Measurements from ENCODE around the gene SETDB2. TPM values are rescaled to one million over a fixed set of nuclear protein-coding genes. Genes with fewer than 3 reads are reported as not detected.

Gene SETDB2
- total RNA-seq, 1 experiment from 2014 or later: 5.9 TPM

GRCh38 chr13:49454388-49455006 lies 10.4 kb downstream of the SETDB2 start (continued):
- TF ChIP-seq HMGXB4 (CRISPR knock-in tag; IDR thresholded peaks at IDR 0.05): no peak
- no peak for TF ChIP-seq HMGA2 (CRISPR knock-in tag; IDR thresholded peaks at IDR 0.05)
- no peak for TF ChIP-seq MYBL2 (CRISPR knock-in tag; IDR thresholded peaks at IDR 0.05)
- TF ChIP-seq, protein P1, sequence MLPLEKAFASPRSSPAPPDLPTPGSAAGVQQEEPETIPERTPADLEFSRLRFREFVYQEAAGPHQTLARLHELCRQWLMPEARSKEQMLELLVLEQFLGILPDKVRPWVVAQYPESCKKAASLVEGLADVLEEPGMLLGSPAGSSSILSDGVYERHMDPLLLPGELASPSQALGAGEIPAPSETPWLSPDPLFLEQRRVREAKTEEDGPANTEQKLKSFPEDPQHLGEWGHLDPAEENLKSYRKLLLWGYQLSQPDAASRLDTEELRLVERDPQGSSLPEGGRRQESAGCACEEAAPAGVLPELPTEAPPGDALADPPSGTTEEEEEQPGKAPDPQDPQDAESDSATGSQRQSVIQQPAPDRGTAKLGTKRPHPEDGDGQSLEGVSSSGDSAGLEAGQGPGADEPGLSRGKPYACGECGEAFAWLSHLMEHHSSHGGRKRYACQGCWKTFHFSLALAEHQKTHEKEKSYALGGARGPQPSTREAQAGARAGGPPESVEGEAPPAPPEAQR (CRISPR knock-in tag; IDR thresholded peaks at IDR 0.05): no peak
- TF ChIP-seq, protein P2, sequence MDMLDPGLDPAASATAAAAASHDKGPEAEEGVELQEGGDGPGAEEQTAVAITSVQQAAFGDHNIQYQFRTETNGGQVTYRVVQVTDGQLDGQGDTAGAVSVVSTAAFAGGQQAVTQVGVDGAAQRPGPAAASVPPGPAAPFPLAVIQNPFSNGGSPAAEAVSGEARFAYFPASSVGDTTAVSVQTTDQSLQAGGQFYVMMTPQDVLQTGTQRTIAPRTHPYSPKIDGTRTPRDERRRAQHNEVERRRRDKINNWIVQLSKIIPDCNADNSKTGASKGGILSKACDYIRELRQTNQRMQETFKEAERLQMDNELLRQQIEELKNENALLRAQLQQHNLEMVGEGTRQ (CRISPR knock-in tag; IDR thresholded peaks at IDR 0.05): no peak
- TF ChIP-seq ELF4 (CRISPR knock-in tag; IDR thresholded peaks at IDR 0.05; ENCODE audit: low read depth): no peak
- TF ChIP-seq GTF2I (CRISPR knock-in tag; conservative IDR thresholded peaks at IDR 0.05): no peak
- no peak for TF ChIP-seq NR1H2 (CRISPR knock-in tag; IDR thresholded peaks at IDR 0.05)

- CTCF ChIA-PET: no interaction called here
- Mint-ChIP-seq H3K4me3 (no peak overlapping the region), H3K9me3 (no peaks in the 10 kb centered on the region), H3K36me3 (no peaks in the 10 kb centered on the region), H3K27ac (no peak overlapping the region), H3K27me3 (ENCODE audit: low read depth) (no peaks in the 10 kb centered on the region), H3K4me1 (no peaks in the 10 kb centered on the region)
- DNase-seq (ENCODE audit: low spot score) (no peak), ATAC-seq (no peak)
- POLR2A ChIA-PET: no interaction called here
- TF ChIP-seq, protein P3, sequence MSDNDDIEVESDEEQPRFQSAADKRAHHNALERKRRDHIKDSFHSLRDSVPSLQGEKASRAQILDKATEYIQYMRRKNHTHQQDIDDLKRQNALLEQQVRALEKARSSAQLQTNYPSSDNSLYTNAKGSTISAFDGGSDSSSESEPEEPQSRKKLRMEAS (CRISPR knock-in tag; IDR thresholded peaks at IDR 0.05): no peak
- TF ChIP-seq MYBL2 (CRISPR knock-in tag; IDR thresholded peaks at IDR 0.05): no peak
- TF ChIP-seq ETV6 (CRISPR knock-in tag; IDR thresholded peaks at IDR 0.05): no peak
- TF ChIP-seq ZNF232 (CRISPR knock-in tag; IDR thresholded peaks at IDR 0.05): no peak
- no peak for TF ChIP-seq ZNF671 (CRISPR knock-in tag; IDR thresholded peaks at IDR 0.05)
- no peak for TF ChIP-seq SMAD4 (CRISPR knock-in tag; IDR thresholded peaks at IDR 0.05)
- no peak for TF ChIP-seq HMGA2 (CRISPR knock-in tag; IDR thresholded peaks at IDR 0.05)
- no peak for TF ChIP-seq TCF7 (CRISPR knock-in tag; IDR thresholded peaks at IDR 0.05; ENCODE audit: low read depth)
- TF ChIP-seq NR3C1 (CRISPR knock-in tag; conservative IDR thresholded peaks at IDR 0.05; ENCODE audit: low read depth): no peak
- no peak for TF ChIP-seq ZNF423 (CRISPR knock-in tag; IDR thresholded peaks at IDR 0.05)
- TF ChIP-seq, protein P4, sequence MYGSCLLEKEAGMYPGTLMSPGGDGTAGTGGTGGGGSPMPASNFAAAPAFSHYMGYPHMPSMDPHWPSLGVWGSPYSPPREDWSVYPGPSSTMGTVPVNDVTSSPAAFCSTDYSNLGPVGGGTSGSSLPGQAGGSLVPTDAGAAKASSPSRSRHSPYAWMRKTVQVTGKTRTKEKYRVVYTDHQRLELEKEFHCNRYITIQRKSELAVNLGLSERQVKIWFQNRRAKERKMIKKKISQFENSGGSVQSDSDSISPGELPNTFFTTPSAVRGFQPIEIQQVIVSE (CRISPR knock-in tag; IDR thresholded peaks at IDR 0.05; ENCODE audit: borderline replicate concordance): no peak
- no peak for TF ChIP-seq ZNF396 (CRISPR knock-in tag; IDR thresholded peaks at IDR 0.05; ENCODE audit: borderline replicate concordance)
- TF ChIP-seq HMGXB4 (CRISPR knock-in tag; IDR thresholded peaks at IDR 0.05): no peak
- TF ChIP-seq TP53 (CRISPR knock-in tag; IDR thresholded peaks at IDR 0.05): no peak
Observed at GRCh38 chr13:49455007-49455398, 10.9 kb downstream of the SETDB2 start.
